H9 (cell line): ENCODE results near the gene TRAPPC2B. TPM values are rescaled to one million over a fixed set of nuclear protein-coding genes. Genes with fewer than 3 reads are reported as not detected.

Experiments
- DNase-seq: peaks from one replicate; pipeline ENCODE4 v3.0.0-alpha.2; 2017
- H2AFZ ChIP-seq: one replicate; pipeline ENCODE4 v1.6.1; 2013; ENCODE audit warnings: mild to moderate bottlenecking, low read length, control low read depth, moderate library complexity
- H2AK5ac ChIP-seq: 2 replicates; pipeline ENCODE4 v1.6.1; 2013; ENCODE audit warnings: low read length, control low read depth, mixed read lengths; ENCODE audit not compliant: insufficient read length
- H2BK120ac ChIP-seq: one replicate; pipeline ENCODE4 v1.6.1; 2013; ENCODE audit warnings: low read depth, mild to moderate bottlenecking, low read length, control low read depth, inconsistent platforms; ENCODE audit not compliant: poor library complexity, severe bottlenecking
- H2BK12ac ChIP-seq: 2 replicates; pipeline ENCODE4 v1.6.1; 2013; ENCODE audit warnings: low read length, control low read depth, mixed read lengths, low read depth; ENCODE audit not compliant: insufficient read length
- H2BK15ac ChIP-seq: 2 replicates; pipeline ENCODE4 v1.6.1; 2013; ENCODE audit warnings: low read depth, low read length, control low read depth
- H2BK20ac ChIP-seq: one replicate; pipeline ENCODE4 v1.6.1; 2013; ENCODE audit warnings: low read depth, mild to moderate bottlenecking, low read length, control low read depth, inconsistent platforms; ENCODE audit not compliant: poor library complexity, severe bottlenecking
- H2BK5ac ChIP-seq: 2 replicates; pipeline ENCODE4 v1.6.1; 2013; ENCODE audit warnings: low read length, control low read depth, mixed read lengths; ENCODE audit not compliant: insufficient read length
- H3K14ac ChIP-seq: 2 replicates; pipeline ENCODE4 v1.6.1; 2013; ENCODE audit warnings: low read length, control low read depth; ENCODE audit not compliant: insufficient read depth
- H3K18ac ChIP-seq: 2 replicates; pipeline ENCODE4 v1.6.1; 2013; ENCODE audit warnings: low read depth, mild to moderate bottlenecking, mixed read lengths, low read length, control low read depth; ENCODE audit not compliant: insufficient read length
- H3K23ac ChIP-seq: 2 replicates; pipeline ENCODE4 v1.6.1; 2013; ENCODE audit warnings: low read length, control low read depth, mixed read lengths, low read depth; ENCODE audit not compliant: insufficient read length
- H3K23me2 ChIP-seq: 2 replicates; pipeline ENCODE4 v1.6.1; 2013; ENCODE audit warnings: low read depth, mild to moderate bottlenecking, mixed read lengths, low read length, control low read depth; ENCODE audit not compliant: insufficient read length, poor library complexity, severe bottlenecking
- H3K27ac ChIP-seq: 2 replicates; pipeline ENCODE4 v1.5.1; 2013; ENCODE audit warnings: low read length, control low read depth, mixed read lengths, low read depth; ENCODE audit not compliant: insufficient read length
- H3K27me3 ChIP-seq: 2 replicates; pipeline ENCODE4 v1.6.1; 2013; ENCODE audit warnings: low read length, control low read depth, inconsistent platforms; ENCODE audit not compliant: insufficient read depth
- H3K4ac ChIP-seq: 2 replicates; pipeline ENCODE4 v1.6.1; 2013; ENCODE audit warnings: low read depth, mild to moderate bottlenecking, control low read depth, inconsistent platforms, low read length, moderate library complexity
- H3K4me1 ChIP-seq: 2 replicates; pipeline ENCODE4 v1.6.1; 2013; ENCODE audit warnings: low read length, control low read depth, inconsistent platforms; ENCODE audit not compliant: insufficient read depth
- H3K4me2 ChIP-seq: 2 replicates; pipeline ENCODE4 v1.6.1; 2013; ENCODE audit warnings: low read length, control low read depth, mixed read lengths; ENCODE audit not compliant: insufficient read length, insufficient read depth
- H3K56ac ChIP-seq: 2 replicates; pipeline ENCODE4 v1.6.1; 2013; ENCODE audit warnings: low read depth, mild to moderate bottlenecking, mixed read lengths, low read length, control low read depth; ENCODE audit not compliant: insufficient read length
- H3K79me1 ChIP-seq: 2 replicates; pipeline ENCODE4 v1.6.1; 2013; ENCODE audit warnings: low read depth, mild to moderate bottlenecking, moderate library complexity, low read length, control low read depth, inconsistent platforms; ENCODE audit not compliant: insufficient read depth, poor library complexity, severe bottlenecking
- H3K79me2 ChIP-seq: 2 replicates; pipeline ENCODE4 v1.6.1; 2013; ENCODE audit warnings: low read length, control low read depth, inconsistent platforms; ENCODE audit not compliant: insufficient read depth
- H3K9ac ChIP-seq: 2 replicates; pipeline ENCODE4 v1.6.1; 2013; ENCODE audit warnings: low read length, control low read depth, mixed read lengths; ENCODE audit not compliant: insufficient read length; ENCODE audit errors: extremely low read depth
- H3K9me3 ChIP-seq: one replicate; pipeline ENCODE4 v1.6.1; 2013; ENCODE audit warnings: low read depth, low read length, inconsistent platforms; ENCODE audit not compliant: control insufficient read depth
- H3T11ph ChIP-seq: one replicate; pipeline ENCODE4 v1.6.1; 2013; ENCODE audit warnings: mild to moderate bottlenecking, low read length, control low read depth, inconsistent platforms
- H4K20me1 ChIP-seq: one replicate; pipeline ENCODE4 v1.6.1; 2013; ENCODE audit not compliant: control insufficient read depth, insufficient read length, insufficient read depth
- H4K5ac ChIP-seq: 2 replicates; pipeline ENCODE4 v1.6.1; 2013; ENCODE audit warnings: low read depth, mild to moderate bottlenecking, mixed read lengths, low read length, control low read depth; ENCODE audit not compliant: insufficient read length
- H4K8ac ChIP-seq: replicated peaks from 2 replicates; pipeline ENCODE4 v1.6.1; 2013; ENCODE audit warnings: low read length, control low read depth, mixed read lengths, low read depth; ENCODE audit not compliant: insufficient read length
- H4K91ac ChIP-seq: 2 replicates; pipeline ENCODE4 v1.6.1; 2013; ENCODE audit warnings: low read depth, mild to moderate bottlenecking, moderate library complexity, mixed read lengths, low read length, control low read depth; ENCODE audit not compliant: insufficient read length
- H3K27ac Mint-ChIP-seq, 3 experiments: 2 replicates in 2 of 3; 3 replicates in 1 of 3; pipeline ENCODE4 v1.8.0; 2020 to 2021; ENCODE audit warnings: mixed read lengths in 3 of 3, mild to moderate bottlenecking in 1 of 3, moderate library complexity in 1 of 3
- H3K27me3 Mint-ChIP-seq: 2 replicates; pipeline ENCODE4 v1.8.0; 2021; ENCODE audit warnings: low read depth, mild to moderate bottlenecking, moderate library complexity, mixed read lengths
- H3K36me3 Mint-ChIP-seq, 3 experiments: 2 replicates in 2 of 3; 3 replicates in 1 of 3; pipeline ENCODE4 v1.8.0; 2020 to 2021; ENCODE audit warnings: low read depth in 3 of 3, mixed read lengths in 3 of 3; ENCODE audit not compliant: insufficient read depth in 1 of 3
- H3K4me1 Mint-ChIP-seq, 2 experiments: 2 replicates each; pipeline ENCODE4 v1.8.0; 2020; ENCODE audit warnings: mixed read lengths in 2 of 2
- H3K4me3 Mint-ChIP-seq, 2 experiments: 2 replicates in 1 of 2; 3 replicates in 1 of 2; pipeline ENCODE4 v1.8.0; 2020 to 2021; ENCODE audit warnings: mild to moderate bottlenecking in 2 of 2, mixed read lengths in 2 of 2, moderate library complexity in 1 of 2
- H3K9me3 Mint-ChIP-seq, 2 experiments: 2 replicates in 1 of 2; 3 replicates in 1 of 2; pipeline ENCODE4 v1.8.0; 2020; ENCODE audit warnings: mild to moderate bottlenecking in 2 of 2, mixed read lengths in 2 of 2, moderate library complexity in 1 of 2
- WGBS: extraction: QIAGEN DNeasy Blood & Tissue Kit; methylation state at CpG from one replicate; pipeline ENCODE4 v1.1.7; 2013; ENCODE audit warnings: missing lambda C conversion rate, low lambda C conversion rate, mixed read lengths; ENCODE audit not compliant: insufficient read length; ENCODE audit errors: extremely low coverage; 5-methylcytosine and 5-hydroxymethylcytosine counted together
- total RNA-seq: library from RNA; stranded (reverse); gene quantifications from 2 replicates; pipeline ENCODE4 v1.2.1, GENCODE V29; 2021
- TF ChIP-seq, protein P1 (sequence below): fragments of 200-600 bp; sonication (generic); conservative IDR thresholded peaks from 3 replicates; pipeline ENCODE4 v1.8.0; 2021; ENCODE audit warnings: antibody characterized with exemption, mild to moderate bottlenecking

The TRAPPC2B gene
- total RNA-seq, 1 experiment from 2014 or later, result 12.4 TPM

DNA sequence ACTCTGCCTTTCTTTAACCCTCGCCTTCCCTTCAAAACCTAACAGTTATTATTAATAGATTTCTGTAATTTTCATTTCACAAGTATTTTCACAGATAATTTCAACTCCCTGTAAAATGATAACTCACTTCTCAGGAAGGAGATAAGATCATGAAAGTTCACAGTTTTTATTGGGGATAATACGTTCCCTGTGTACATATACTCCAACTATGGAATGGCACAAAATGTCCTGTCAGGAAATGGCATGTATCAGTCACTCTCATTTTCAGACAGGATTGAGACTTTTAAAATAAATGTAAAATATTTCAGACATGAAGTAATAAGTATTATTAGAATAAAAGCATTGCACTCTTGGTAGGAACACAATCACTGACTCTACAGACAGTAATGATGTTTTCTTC is 932 bp upstream of the TRAPPC2B start:
- Mint-ChIP-seq H3K27ac (peak overlapping the region in 1 of 3 experiments; percentile 98; a peak in 2 of 7 replicates), H3K27me3 (no peaks in the 10 kb centered on the region), H3K4me1 (peaks cover 9 to 11% of the 10 kb centered on the region in 2 experiments), H3K36me3 (peaks cover 3 to 17% (median 10%) of the 10 kb centered on the region in 3 experiments; a peak in 6 of 7 replicates), H3K9me3 (no peaks in the 10 kb centered on the region), H3K4me3 (peak overlapping the region; percentile 88 to 92)
- Histone ChIP-seq H3K23ac (no peak overlapping the region), H3K9me3 (no peaks in the 10 kb centered on the region), H3K14ac (peak overlapping the region; percentile 28; the same call in 1 of the 2 replicates), H3K4me1 (no peaks in the 10 kb centered on the region), H2BK15ac (no peak overlapping the region), H3K4ac (no peak overlapping the region), H3K27ac (peak overlapping the region; percentile 47), H3K18ac (peak overlapping the region; percentile 50), H4K5ac (no peak overlapping the region), H3K79me2 (peaks cover 4% of the 10 kb centered on the region; the same call in 1 of the 2 replicates), H3T11ph (no peak overlapping the region), H3K23me2 (peaks cover 5% of the 10 kb centered on the region), H2BK12ac (no peak overlapping the region), H3K4me2 (peak overlapping the region; percentile 93), H2BK5ac (no peak overlapping the region), H3K27me3 (no peaks in the 10 kb centered on the region), H4K91ac (no peak overlapping the region), H3K9ac (peak overlapping the region; percentile 65), H3K79me1 (no peaks in the 10 kb centered on the region), H3K56ac (no peak overlapping the region), H4K20me1 (no peaks in the 10 kb centered on the region), H2BK20ac (no peak overlapping the region), H2AK5ac (no peak overlapping the region), H2AFZ (no peak overlapping the region), H2BK120ac (no peak overlapping the region), H4K8ac (no peak overlapping the region)
- no peak for DNase-seq
- TF ChIP-seq, protein P1, sequence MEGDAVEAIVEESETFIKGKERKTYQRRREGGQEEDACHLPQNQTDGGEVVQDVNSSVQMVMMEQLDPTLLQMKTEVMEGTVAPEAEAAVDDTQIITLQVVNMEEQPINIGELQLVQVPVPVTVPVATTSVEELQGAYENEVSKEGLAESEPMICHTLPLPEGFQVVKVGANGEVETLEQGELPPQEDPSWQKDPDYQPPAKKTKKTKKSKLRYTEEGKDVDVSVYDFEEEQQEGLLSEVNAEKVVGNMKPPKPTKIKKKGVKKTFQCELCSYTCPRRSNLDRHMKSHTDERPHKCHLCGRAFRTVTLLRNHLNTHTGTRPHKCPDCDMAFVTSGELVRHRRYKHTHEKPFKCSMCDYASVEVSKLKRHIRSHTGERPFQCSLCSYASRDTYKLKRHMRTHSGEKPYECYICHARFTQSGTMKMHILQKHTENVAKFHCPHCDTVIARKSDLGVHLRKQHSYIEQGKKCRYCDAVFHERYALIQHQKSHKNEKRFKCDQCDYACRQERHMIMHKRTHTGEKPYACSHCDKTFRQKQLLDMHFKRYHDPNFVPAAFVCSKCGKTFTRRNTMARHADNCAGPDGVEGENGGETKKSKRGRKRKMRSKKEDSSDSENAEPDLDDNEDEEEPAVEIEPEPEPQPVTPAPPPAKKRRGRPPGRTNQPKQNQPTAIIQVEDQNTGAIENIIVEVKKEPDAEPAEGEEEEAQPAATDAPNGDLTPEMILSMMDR, result no peak
- no CpG with 5 or more reads among the region's 2 CpGs for WGBS
